Fibroblast of lung (primary cell): ENCODE measurements around the gene COL16A1. TPM values are rescaled to one million over a fixed set of nuclear protein-coding genes. Genes with fewer than 3 reads are reported as not detected.

ENCODE experiments used
- DNase-seq, 2 donors: peaks; one replicate each; pipeline versions ENCODE4 v3.0.0 to v3.0.0-alpha.2; 2010; ENCODE audit warnings: low read depth in 2 of 2
- H2AFZ ChIP-seq: 2 replicates; pipeline ENCODE4 v1.5.1; 2012; ENCODE audit warnings: low read length, control low read depth, inconsistent platforms
- H3K27ac ChIP-seq: 2 replicates; pipeline ENCODE4 v1.5.1; 2011; ENCODE audit warnings: low read length, control low read depth; ENCODE audit not compliant: insufficient read depth
- H3K27me3 ChIP-seq: 2 replicates; pipeline ENCODE4 v1.5.1; 2011; ENCODE audit warnings: mild to moderate bottlenecking, low read length; ENCODE audit not compliant: control insufficient read depth, insufficient read depth
- H3K36me3 ChIP-seq: 2 replicates; pipeline ENCODE4 v1.5.1; 2011; ENCODE audit warnings: low read length; ENCODE audit not compliant: control insufficient read depth, insufficient read depth
- H3K4me1 ChIP-seq: 2 replicates; pipeline ENCODE4 v1.5.1; 2011; ENCODE audit warnings: low read length; ENCODE audit not compliant: control insufficient read depth, insufficient read depth; ENCODE audit errors: extremely low read depth
- H3K4me2 ChIP-seq: 2 replicates; pipeline ENCODE4 v1.5.1; 2011; ENCODE audit warnings: low read length, control low read depth; ENCODE audit not compliant: insufficient read depth; ENCODE audit errors: extremely low read depth
- H3K4me3 ChIP-seq, 4 experiments: fragments of 200-600 bp in 1 of 4; sonication (generic) in 1 of 4; replicated peaks in 1 of 4; 2 replicates each; pipeline ENCODE4 v1.5.1; 2011 to 2016; ENCODE audit warnings: low read length in 4 of 4, low read depth in 3 of 4, mild to moderate bottlenecking in 3 of 4, control low read depth in 2 of 4, inconsistent platforms in 1 of 4, mixed read lengths in 1 of 4; ENCODE audit not compliant: insufficient read depth in 1 of 4; ENCODE audit errors: control extremely low read depth in 1 of 4
- H3K79me2 ChIP-seq: 2 replicates; pipeline ENCODE4 v1.5.1; 2012; ENCODE audit warnings: mild to moderate bottlenecking, low read length, inconsistent platforms; ENCODE audit not compliant: control insufficient read depth, insufficient read depth
- H3K9ac ChIP-seq: 2 replicates; pipeline ENCODE4 v1.5.1; 2011; ENCODE audit warnings: mild to moderate bottlenecking, low read length, control low read depth; ENCODE audit not compliant: insufficient read depth
- H3K9me3 ChIP-seq: 2 replicates; pipeline ENCODE4 v1.5.1; 2012; ENCODE audit warnings: low read depth, low read length; ENCODE audit not compliant: control insufficient read depth, insufficient read depth
- H4K20me1 ChIP-seq: 2 replicates; pipeline ENCODE4 v1.5.1; 2011; ENCODE audit warnings: low read length; ENCODE audit not compliant: control insufficient read depth, insufficient read depth; ENCODE audit errors: extremely low read depth
- CTCF ChIP-seq, 2 donors: IDR thresholded peaks in 1 of 2; conservative IDR thresholded peaks in 1 of 2; 1 replicate in 1 of 2; 2 replicates in 1 of 2; pipeline ENCODE4 v1.5.1; 2011 to 2012; ENCODE audit warnings: low read length in 2 of 2, control low read depth in 1 of 2, inconsistent platforms in 1 of 2, low read depth in 1 of 2, mild to moderate bottlenecking in 1 of 2
- EZH2 ChIP-seq: IDR thresholded peaks from 2 replicates; pipeline ENCODE4 v1.5.1; 2012; ENCODE audit warnings: low read length, control low read depth, mild to moderate bottlenecking; ENCODE audit errors: missing control alignments
- polyA plus RNA-seq, 2 donors: library from polyadenylated mRNA; depleted of rRNA in 1 of 2; stranded (reverse) in 1 of 2; unstranded in 1 of 2; fragments of >200 nt; gene quantifications; 2 replicates each; pipeline ENCODE4 v1.2.1, GENCODE V29; 2011 to 2012; ENCODE audit warnings: missing spikeins in 1 of 2
- total RNA-seq: library from RNA; depleted of rRNA; stranded (reverse); fragments of >200 nt; gene quantifications from 2 replicates; pipeline ENCODE4 v1.2.1, GENCODE V29; 2014

COL16A1 gene
- total and polyA plus RNA-seq, 2 donors (not counting 1 experiment from before 2014, with no cell fraction given): 20.9 to 80.3 TPM

GRCh38 chr1:31735571-31735970 is 31.8 kb upstream of the COL16A1 start:
- H3K27me3 ChIP-seq: no peaks in the 10 kb centered on the region
- H3K79me2 ChIP-seq: no peaks in the 10 kb centered on the region
- no peak overlapping the region for H3K4me2 ChIP-seq
- H3K27ac ChIP-seq: no peak overlapping the region
- no peak overlapping the region for H3K9ac ChIP-seq
- TF ChIP-seq CTCF (conservative IDR thresholded peaks at IDR 0.05 in 1 of 2, IDR thresholded peaks at IDR 0.05 in 1 of 2; ENCODE audit: low read depth in 1 of 2, low read length in 2 of 2): no peak
- TF ChIP-seq EZH2: no peak
- H3K9me3 ChIP-seq: no peaks in the 10 kb centered on the region
- no peaks in the 10 kb centered on the region for H4K20me1 ChIP-seq
- no peaks in the 10 kb centered on the region for H3K36me3 ChIP-seq
- H3K4me3 ChIP-seq: no peak overlapping the region
- DNase-seq: no peak
- no peaks in the 10 kb centered on the region for H3K4me1 ChIP-seq
- H2AFZ ChIP-seq: no peak overlapping the region

- H3K9ac ChIP-seq: no peak overlapping the region
- H4K20me1 ChIP-seq: no peaks in the 10 kb centered on the region
- TF ChIP-seq EZH2: no peak
- no peak for TF ChIP-seq CTCF (conservative IDR thresholded peaks at IDR 0.05 in 1 of 2, IDR thresholded peaks at IDR 0.05 in 1 of 2; ENCODE audit: low read depth in 1 of 2, low read length in 2 of 2)
- no peaks in the 10 kb centered on the region for H3K9me3 ChIP-seq
- no peak overlapping the region for H3K27ac ChIP-seq
- DNase-seq: peak in 1 of 2 donors; percentile 48
- no peaks in the 10 kb centered on the region for H3K36me3 ChIP-seq
- no peak overlapping the region for H3K4me2 ChIP-seq
- H3K27me3 ChIP-seq: no peaks in the 10 kb centered on the region
- H2AFZ ChIP-seq: no peak overlapping the region
- no peaks in the 10 kb centered on the region for H3K4me1 ChIP-seq
- no peak overlapping the region for H3K4me3 ChIP-seq
- H3K79me2 ChIP-seq: no peaks in the 10 kb centered on the region
Measured at GRCh38 chr1:31734582-31735107, 30.8 kb upstream of the COL16A1 start.

DNA sequence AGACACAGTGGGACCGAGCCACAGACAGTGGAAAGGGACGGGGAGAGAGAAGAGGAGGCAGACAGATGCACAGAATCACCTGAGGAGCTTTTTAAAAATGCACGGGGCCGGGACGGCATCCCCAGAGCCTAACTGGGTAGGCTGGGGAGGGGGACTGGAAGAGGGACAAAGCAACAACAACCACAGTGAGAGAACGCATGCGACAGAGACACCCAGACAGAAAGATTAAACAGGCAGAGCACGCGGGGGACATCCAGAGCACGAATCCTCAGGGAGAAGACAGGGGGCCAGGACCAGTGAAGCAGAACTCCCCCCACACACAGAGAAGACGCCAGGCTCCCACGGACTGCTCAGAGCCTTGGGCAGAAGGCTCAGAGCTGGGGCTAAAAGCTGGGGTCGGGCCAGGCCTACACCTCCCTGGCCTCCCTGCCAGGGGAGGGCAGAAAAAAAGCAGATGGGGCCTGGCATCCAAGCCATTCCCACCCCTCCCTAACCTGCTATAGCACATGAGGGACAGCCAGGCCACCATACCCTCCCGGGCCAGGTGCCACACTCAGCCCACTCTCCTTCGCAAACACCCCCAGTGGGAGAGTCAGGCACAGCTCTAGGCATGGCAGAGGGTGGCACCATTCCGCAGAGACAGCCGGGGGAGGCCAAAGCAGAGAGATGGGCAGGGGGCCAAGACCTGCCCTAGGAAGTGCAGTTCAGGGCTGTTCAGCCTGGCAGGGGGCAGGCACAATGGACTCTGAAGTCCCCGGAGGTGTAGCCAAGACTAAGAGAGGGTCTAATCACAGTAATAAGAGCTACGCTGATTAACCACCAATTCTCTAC is 29.8 kb upstream of the COL16A1 start:
- Histone ChIP-seq H4K20me1 (no peaks in the 10 kb centered on the region), H3K4me3 (no peak overlapping the region), H3K4me1 (no peaks in the 10 kb centered on the region), H3K9ac (no peak overlapping the region), H3K79me2 (no peaks in the 10 kb centered on the region), H2AFZ (no peak overlapping the region), H3K9me3 (no peaks in the 10 kb centered on the region), H3K27ac (no peak overlapping the region), H3K36me3 (no peaks in the 10 kb centered on the region), H3K4me2 (no peak overlapping the region), H3K27me3 (no peaks in the 10 kb centered on the region)
- DNase-seq: no peak
- TF ChIP-seq CTCF (conservative IDR thresholded peaks at IDR 0.05 in 1 of 2, IDR thresholded peaks at IDR 0.05 in 1 of 2; ENCODE audit: low read depth in 1 of 2, low read length in 2 of 2): no peak
- TF ChIP-seq EZH2: no peak
